Measurements from ENCODE around the gene DUSP5.

GRCh38 chr10:110524859-110525232 is 27.1 kb downstream of the DUSP5 start:
- TF ChIP-seq CTCF (IDR thresholded peaks at IDR 0.05; ENCODE audit: low read length) = no peak
- no peak for TF ChIP-seq EZH2 (optimal IDR thresholded peaks at IDR 0.05; ENCODE audit: low read depth, low read length)
